Omental fat pad (tissue), 4 donors: ENCODE results near the gene ARFGEF3. TPM values are rescaled to one million over a fixed set of nuclear protein-coding genes. Genes with fewer than 3 reads are reported as not detected.
"Not testable (repeated sequence)": the region's sequence is repeated elsewhere in the genome, so short reads cannot be mapped to it uniquely, and the experiment has no call there.

Experiments used
- ATAC-seq: fragments of 150-250 bp; one replicate; pipeline ENCODE4 v1.9.1; 2016; ENCODE audit warnings: mild to moderate bottlenecking, moderate library complexity; ENCODE audit not compliant: low FRiP score
- DNase-seq: peaks from one replicate; pipeline ENCODE4 v3.0.0-alpha.2; 2019; ENCODE audit warnings: low spot score
- total RNA-seq, 4 donors: library from RNA; depleted of rRNA; stranded (reverse); fragments of >200 nt; gene quantifications; one replicate each; pipeline ENCODE4 v1.1.0, GENCODE V29; 2016
- TF ChIP-seq, protein P1 (sequence below), 3 donors: fragments of 450-650 bp; IDR thresholded peaks; one replicate each; pipeline ENCODE4 v1.5.1; 2016 to 2017; ENCODE audit warnings: antibody characterized with exemption in 3 of 3, mild to moderate bottlenecking in 3 of 3, moderate library complexity in 2 of 3

Gene ARFGEF3
- total RNA-seq, 4 donors from 2014 or later: 4.3 to 12.7 (median 6.8) TPM

DNA sequence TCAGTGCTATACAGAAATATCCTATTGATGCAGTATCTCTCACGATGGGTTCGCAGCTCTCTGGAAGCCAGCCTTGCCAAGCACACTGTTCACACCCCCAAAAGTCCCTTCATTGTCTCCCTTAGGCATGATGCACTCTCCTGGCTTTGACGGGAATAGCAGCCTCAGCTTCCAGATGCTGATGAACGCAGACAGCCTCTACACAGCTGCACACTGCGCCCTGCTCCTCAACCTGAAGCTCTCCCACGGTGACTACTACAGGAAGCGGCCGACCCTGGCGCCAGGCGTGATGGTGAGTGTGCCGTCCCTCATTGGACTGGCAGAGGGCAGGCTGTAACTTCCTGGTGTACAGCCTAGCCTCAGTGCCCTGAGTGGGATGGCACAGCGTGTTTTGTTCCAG is 116.6 kb downstream of the ARFGEF3 start:
- ATAC-seq: peak; percentile 87
- TF ChIP-seq, protein P1, sequence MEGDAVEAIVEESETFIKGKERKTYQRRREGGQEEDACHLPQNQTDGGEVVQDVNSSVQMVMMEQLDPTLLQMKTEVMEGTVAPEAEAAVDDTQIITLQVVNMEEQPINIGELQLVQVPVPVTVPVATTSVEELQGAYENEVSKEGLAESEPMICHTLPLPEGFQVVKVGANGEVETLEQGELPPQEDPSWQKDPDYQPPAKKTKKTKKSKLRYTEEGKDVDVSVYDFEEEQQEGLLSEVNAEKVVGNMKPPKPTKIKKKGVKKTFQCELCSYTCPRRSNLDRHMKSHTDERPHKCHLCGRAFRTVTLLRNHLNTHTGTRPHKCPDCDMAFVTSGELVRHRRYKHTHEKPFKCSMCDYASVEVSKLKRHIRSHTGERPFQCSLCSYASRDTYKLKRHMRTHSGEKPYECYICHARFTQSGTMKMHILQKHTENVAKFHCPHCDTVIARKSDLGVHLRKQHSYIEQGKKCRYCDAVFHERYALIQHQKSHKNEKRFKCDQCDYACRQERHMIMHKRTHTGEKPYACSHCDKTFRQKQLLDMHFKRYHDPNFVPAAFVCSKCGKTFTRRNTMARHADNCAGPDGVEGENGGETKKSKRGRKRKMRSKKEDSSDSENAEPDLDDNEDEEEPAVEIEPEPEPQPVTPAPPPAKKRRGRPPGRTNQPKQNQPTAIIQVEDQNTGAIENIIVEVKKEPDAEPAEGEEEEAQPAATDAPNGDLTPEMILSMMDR (IDR thresholded peaks at IDR 0.05): no peak

GRCh38 chr6:138285800-138286199 is 124.1 kb downstream of the ARFGEF3 start:
- ATAC-seq: no peak
- TF ChIP-seq, protein P1 (IDR thresholded peaks at IDR 0.05): no peak
- no peak for DNase-seq

More for the DNA sequence above, 116.6 kb downstream of the ARFGEF3 start:
- no peak for DNase-seq

GRCh38 chr6:138286698-138287097 is 125.0 kb downstream of the ARFGEF3 start:
- ATAC-seq (no peak), DNase-seq (no peak)
- TF ChIP-seq, protein P1 (IDR thresholded peaks at IDR 0.05): no peak

DNA sequence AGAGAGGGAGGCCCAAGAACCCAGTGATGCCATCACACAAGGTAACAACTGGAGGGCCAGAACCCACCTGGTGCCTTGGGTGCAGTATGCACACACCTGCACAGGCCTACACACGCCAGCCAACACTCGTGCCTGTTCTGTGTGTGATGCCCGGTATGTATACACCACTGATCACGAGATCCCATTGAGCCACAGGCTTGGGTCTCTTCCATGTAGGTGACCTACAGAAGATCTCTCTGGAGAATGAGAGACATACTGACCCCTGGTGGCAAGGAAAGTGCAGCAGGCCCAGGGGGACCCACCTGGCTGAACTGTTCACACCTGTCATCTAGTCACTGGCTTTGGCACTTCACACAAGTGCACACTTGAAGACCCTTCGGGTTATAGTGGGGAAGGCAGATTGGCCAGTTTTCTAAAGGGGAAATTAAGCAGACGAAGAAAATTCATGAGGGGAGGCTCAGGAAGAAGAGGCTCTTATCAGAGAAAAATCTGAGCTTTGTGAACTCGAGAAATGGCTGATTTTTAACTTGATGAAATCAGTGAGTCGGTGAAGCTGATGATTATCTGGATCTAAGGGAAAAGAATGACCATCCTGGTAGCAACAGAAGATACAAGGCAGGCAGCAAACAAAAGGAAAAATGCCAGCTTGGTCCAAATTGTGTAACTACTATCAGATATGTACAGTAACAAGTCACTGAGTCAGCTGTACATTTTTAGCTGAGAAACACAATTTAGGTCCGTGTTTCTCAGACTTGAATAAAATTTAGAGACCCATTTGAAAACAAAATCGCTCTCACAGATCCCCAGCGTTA is 125.6 kb downstream of the ARFGEF3 start:
- ATAC-seq (no peak), DNase-seq (no peak)
- TF ChIP-seq, protein P1 (IDR thresholded peaks at IDR 0.05): no peak

DNA sequence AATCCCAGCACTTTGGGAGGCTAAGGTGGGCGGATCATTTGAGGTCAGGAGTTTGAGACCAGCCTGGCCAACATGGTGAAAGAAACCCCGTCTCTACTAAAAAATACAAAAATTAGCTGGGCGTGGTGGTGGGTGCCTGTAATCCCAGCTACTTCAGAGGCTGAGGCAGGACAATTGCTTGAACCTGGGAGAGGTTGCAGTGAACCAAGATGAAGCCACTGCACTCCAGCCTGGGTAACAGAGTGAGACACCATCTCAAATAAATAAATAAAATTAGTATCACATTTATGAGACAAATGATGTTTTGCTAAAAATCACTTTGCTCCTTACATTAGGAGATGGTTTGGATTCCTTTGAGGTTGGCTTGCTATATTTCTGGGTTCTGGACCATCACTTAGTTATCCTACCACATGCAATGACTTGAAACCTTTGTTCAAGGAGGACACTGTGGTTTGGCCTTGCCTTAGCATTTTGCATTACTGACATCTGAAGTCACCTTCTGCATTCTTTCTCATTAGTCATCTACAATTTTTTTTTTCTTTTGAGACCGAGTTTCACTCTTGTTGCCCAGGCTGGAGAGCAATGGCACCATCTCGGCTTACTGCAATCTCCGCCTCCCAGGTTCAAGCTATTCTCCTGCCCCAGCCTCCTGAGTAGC is 126.8 kb downstream of the ARFGEF3 start:
- DNase-seq, ATAC-seq: not testable (repeated sequence)

GRCh38 chr6:138289739-138290138 is 128.0 kb downstream of the ARFGEF3 start:
- TF ChIP-seq, protein P1 (IDR thresholded peaks at IDR 0.05): no peak

GRCh38 chr6:138290423-138290962 is 128.8 kb downstream of the ARFGEF3 start:
- TF ChIP-seq, protein P1 (IDR thresholded peaks at IDR 0.05): no peak
- DNase-seq (no peak), ATAC-seq (no peak)

More at GRCh38 chr6:138289739-138290138, 128.0 kb downstream of the ARFGEF3 start:
- ATAC-seq (no peak), DNase-seq (no peak)
